Measurements from ENCODE around the gene DRC3.

DRC3 gene

DNA sequence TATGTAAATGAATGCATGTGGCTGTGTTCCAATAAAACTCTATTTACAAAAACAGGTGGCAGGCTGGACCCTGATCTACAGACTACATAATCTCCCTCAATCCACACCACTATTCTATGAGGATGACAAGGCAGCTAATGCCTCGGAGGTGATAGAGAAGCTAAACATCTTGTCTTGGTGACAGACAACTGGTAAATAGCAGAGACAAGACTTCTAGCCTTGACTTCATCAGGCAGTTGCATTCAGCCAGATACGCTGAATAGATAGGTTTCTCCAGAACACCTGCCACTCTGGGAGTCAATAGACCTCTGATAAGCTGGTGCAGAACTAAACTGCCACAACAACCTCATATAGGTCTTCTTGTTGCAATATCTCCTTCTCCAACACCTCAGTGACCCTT lies 63.0 kb downstream of the DRC3 start:
- Histone ChIP-seq H2BK5ac (ENCODE audit: low read length) (no peak overlapping the region), H2AK5ac (ENCODE audit: low read depth, low read length) (no peak overlapping the region), H3K27ac (replicated peaks; ENCODE audit: low read length) (no peak overlapping the region), H3K4me2 (ENCODE audit: insufficient read depth, low read length, poor library complexity, severe bottlenecking) (no peak overlapping the region), H3K79me1 (ENCODE audit: low read depth, low read length) (peaks cover 7% of the 10 kb centered on the region), H3K4ac (ENCODE audit: low read length) (no peak overlapping the region), H3K4me1 (ENCODE audit: control insufficient read depth in 2 of 2, insufficient read depth in 1 of 2, low read depth in 1 of 2, low read length in 2 of 2) (peaks cover 13% of the 10 kb centered on the region in 2 donors), H2BK15ac (ENCODE audit: low read length) (no peak overlapping the region), H3K27me3 (ENCODE audit: control insufficient read depth in 3 of 3, insufficient read depth in 3 of 3, low read depth in 1 of 3, low read length in 3 of 3) (peaks cover 0 to 2% (median 0%) of the 10 kb centered on the region in 3 experiments), H3K9ac (ENCODE audit: low read depth, low read length, poor library complexity) (no peak overlapping the region), H2BK12ac (ENCODE audit: low read length) (no peak overlapping the region), H3K4me3 (ENCODE audit: low read length in 2 of 2) (no peak overlapping the region), H3K23ac (ENCODE audit: low read depth, low read length, poor library complexity) (no peak overlapping the region), H2AFZ (ENCODE audit: low read length) (no peak overlapping the region), H4K8ac (ENCODE audit: low read depth, low read length) (no peak overlapping the region), H4K91ac (ENCODE audit: low read depth, low read length, poor library complexity) (no peak overlapping the region), H2BK120ac (ENCODE audit: low read depth, low read length) (no peak overlapping the region), H3K9me3 (replicated peaks in 1 of 2; ENCODE audit: control insufficient read depth in 2 of 2, insufficient read depth in 1 of 2, low read depth in 1 of 2, low read length in 2 of 2) (no peaks in the 10 kb centered on the region), H3K14ac (ENCODE audit: low read length) (no peak overlapping the region), H3K18ac (ENCODE audit: low read length) (no peak overlapping the region), H3K36me3 (replicated peaks in 1 of 2; ENCODE audit: control insufficient read depth in 2 of 2, insufficient read depth in 2 of 2, low read length in 2 of 2) (no peaks in the 10 kb centered on the region)
- WGBS, 2 donors (ENCODE audit: extremely low coverage in 2 of 2, insufficient read length in 2 of 2, insufficient replicate concordance in 1 of 2): no CpG with 5 or more reads among the region's 2 CpGs
- DNase-seq (ENCODE audit: low spot score): no peak

DNA sequence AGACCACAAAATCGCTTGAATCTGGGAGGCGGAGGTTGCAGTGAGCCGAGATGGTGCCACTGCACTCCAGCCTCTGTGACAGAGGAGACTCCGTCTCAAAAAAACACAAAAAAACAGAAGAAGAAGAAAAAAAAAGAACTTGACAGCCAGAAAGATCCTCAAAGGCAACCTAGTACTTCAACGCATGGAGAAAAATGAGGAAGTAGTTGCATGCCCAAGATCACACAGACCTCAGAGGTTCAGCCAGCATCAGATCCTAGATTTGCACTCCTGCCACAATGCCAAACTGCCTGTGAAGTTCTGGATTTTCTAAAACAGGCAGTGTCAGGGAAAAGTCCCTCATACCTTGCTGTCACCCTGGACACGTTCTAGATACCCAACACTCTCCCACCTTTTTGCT lies 64.8 kb downstream of the DRC3 start:
- WGBS, 2 donors (ENCODE audit: extremely low coverage in 2 of 2, insufficient read length in 2 of 2, insufficient replicate concordance in 1 of 2): no CpG with 5 or more reads among the region's 6 CpGs

DNA sequence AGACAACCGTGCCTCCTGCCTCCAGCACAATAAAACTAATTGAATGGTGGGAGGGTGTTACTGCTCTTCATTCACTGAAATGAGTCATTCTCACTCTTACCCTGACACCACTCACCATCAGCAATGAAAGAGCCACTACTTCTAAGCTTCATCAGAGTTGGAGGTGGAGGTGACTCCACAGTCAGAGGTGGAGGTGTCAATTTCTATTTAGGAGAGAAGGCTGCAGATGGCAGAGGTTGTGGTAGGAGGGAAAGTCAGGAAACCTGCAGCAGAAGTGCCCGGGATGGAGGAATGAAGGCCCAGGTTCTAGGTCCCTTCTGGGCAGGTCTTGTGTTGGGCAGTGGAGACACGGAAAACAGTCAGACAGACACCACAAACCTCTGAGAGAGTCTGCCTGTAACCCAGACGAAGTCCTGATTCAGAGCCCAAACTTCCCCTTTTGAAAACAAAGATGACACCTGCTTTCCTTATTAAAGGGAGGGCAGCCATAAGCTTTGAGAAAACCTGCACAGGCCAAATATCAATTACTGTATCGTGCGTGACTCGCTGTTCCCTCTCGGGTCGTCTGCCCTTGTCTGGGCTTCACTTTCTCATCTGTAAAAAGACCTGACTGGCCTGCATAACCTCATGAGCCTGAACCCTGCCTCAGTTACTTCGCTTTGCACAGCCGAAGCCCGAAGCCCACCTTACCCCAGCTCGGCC lies 65.6 kb downstream of the DRC3 start:
- peaks cover 13 to 17% of the 10 kb centered on the region in 2 donors for H3K4me1 ChIP-seq (ENCODE audit: control insufficient read depth in 2 of 2, insufficient read depth in 1 of 2, low read depth in 1 of 2, low read length in 2 of 2)
- H3K9ac ChIP-seq (ENCODE audit: low read depth, low read length, poor library complexity): peak overlapping the region; percentile 85
- DNase-seq (ENCODE audit: low spot score): no peak
- no peak overlapping the region for H3K4ac ChIP-seq (ENCODE audit: low read length)
- peak overlapping the region; percentile 72 to 99 for H3K4me3 ChIP-seq (ENCODE audit: low read length in 2 of 2)
- no peak overlapping the region for H4K8ac ChIP-seq (ENCODE audit: low read depth, low read length)
- no peak overlapping the region for H3K14ac ChIP-seq (ENCODE audit: low read length)
- H3K36me3 ChIP-seq (replicated peaks in 1 of 2; ENCODE audit: control insufficient read depth in 2 of 2, insufficient read depth in 2 of 2, low read length in 2 of 2): no peaks in the 10 kb centered on the region
- no CpG with 5 or more reads among the region's 13 CpGs for WGBS, 2 donors (ENCODE audit: extremely low coverage in 2 of 2, insufficient read length in 2 of 2, insufficient replicate concordance in 1 of 2)
- H2BK120ac ChIP-seq (ENCODE audit: low read depth, low read length): no peak overlapping the region
- peaks cover 7% of the 10 kb centered on the region for H3K79me1 ChIP-seq (ENCODE audit: low read depth, low read length)
- no peak overlapping the region for H4K91ac ChIP-seq (ENCODE audit: low read depth, low read length, poor library complexity)
- peak overlapping the region; percentile 88 for H2BK5ac ChIP-seq (ENCODE audit: low read length)
- H3K23ac ChIP-seq (ENCODE audit: low read depth, low read length, poor library complexity): no peak overlapping the region
- H3K18ac ChIP-seq (ENCODE audit: low read length): peak overlapping the region; percentile 95
- no peak overlapping the region for H2BK12ac ChIP-seq (ENCODE audit: low read length)
- peak overlapping the region; percentile 78 for H3K4me2 ChIP-seq (ENCODE audit: insufficient read depth, low read length, poor library complexity, severe bottlenecking)
- no peak overlapping the region for H2BK15ac ChIP-seq (ENCODE audit: low read length)
- peaks cover 0 to 2% (median 0%) of the 10 kb centered on the region in 3 experiments for H3K27me3 ChIP-seq (ENCODE audit: control insufficient read depth in 3 of 3, insufficient read depth in 3 of 3, low read depth in 1 of 3, low read length in 3 of 3)
- no peaks in the 10 kb centered on the region for H3K9me3 ChIP-seq (replicated peaks in 1 of 2; ENCODE audit: control insufficient read depth in 2 of 2, insufficient read depth in 1 of 2, low read depth in 1 of 2, low read length in 2 of 2)
- peak overlapping the region; percentile 73 for H2AK5ac ChIP-seq (ENCODE audit: low read depth, low read length)
- H2AFZ ChIP-seq (ENCODE audit: low read length): peak overlapping the region; percentile 91
- no peak overlapping the region for H3K27ac ChIP-seq (replicated peaks; ENCODE audit: low read length)

More for the DNA sequence above, 64.8 kb downstream of the DRC3 start:
- Histone ChIP-seq H3K4me2 (ENCODE audit: insufficient read depth, low read length, poor library complexity, severe bottlenecking) (no peak overlapping the region), H2BK15ac (ENCODE audit: low read length) (no peak overlapping the region), H3K4me1 (ENCODE audit: control insufficient read depth in 2 of 2, insufficient read depth in 1 of 2, low read depth in 1 of 2, low read length in 2 of 2) (peaks cover 13 to 17% of the 10 kb centered on the region in 2 donors), H3K27ac (replicated peaks; ENCODE audit: low read length) (no peak overlapping the region), H4K8ac (ENCODE audit: low read depth, low read length) (no peak overlapping the region), H3K4me3 (ENCODE audit: low read length in 2 of 2) (no peak overlapping the region), H3K14ac (ENCODE audit: low read length) (no peak overlapping the region), H2BK5ac (ENCODE audit: low read length) (no peak overlapping the region), H3K36me3 (replicated peaks in 1 of 2; ENCODE audit: control insufficient read depth in 2 of 2, insufficient read depth in 2 of 2, low read length in 2 of 2) (no peaks in the 10 kb centered on the region), H3K9me3 (replicated peaks in 1 of 2; ENCODE audit: control insufficient read depth in 2 of 2, insufficient read depth in 1 of 2, low read depth in 1 of 2, low read length in 2 of 2) (no peaks in the 10 kb centered on the region), H4K91ac (ENCODE audit: low read depth, low read length, poor library complexity) (no peak overlapping the region), H3K18ac (ENCODE audit: low read length) (no peak overlapping the region), H2AFZ (ENCODE audit: low read length) (no peak overlapping the region), H3K23ac (ENCODE audit: low read depth, low read length, poor library complexity) (no peak overlapping the region), H2AK5ac (ENCODE audit: low read depth, low read length) (no peak overlapping the region), H2BK12ac (ENCODE audit: low read length) (no peak overlapping the region), H2BK120ac (ENCODE audit: low read depth, low read length) (no peak overlapping the region), H3K79me1 (ENCODE audit: low read depth, low read length) (peaks cover 7% of the 10 kb centered on the region), H3K9ac (ENCODE audit: low read depth, low read length, poor library complexity) (no peak overlapping the region), H3K4ac (ENCODE audit: low read length) (no peak overlapping the region), H3K27me3 (ENCODE audit: control insufficient read depth in 3 of 3, insufficient read depth in 3 of 3, low read depth in 1 of 3, low read length in 3 of 3) (peaks cover 0 to 2% (median 0%) of the 10 kb centered on the region in 3 experiments)
- DNase-seq (ENCODE audit: low spot score): no peak

DNA sequence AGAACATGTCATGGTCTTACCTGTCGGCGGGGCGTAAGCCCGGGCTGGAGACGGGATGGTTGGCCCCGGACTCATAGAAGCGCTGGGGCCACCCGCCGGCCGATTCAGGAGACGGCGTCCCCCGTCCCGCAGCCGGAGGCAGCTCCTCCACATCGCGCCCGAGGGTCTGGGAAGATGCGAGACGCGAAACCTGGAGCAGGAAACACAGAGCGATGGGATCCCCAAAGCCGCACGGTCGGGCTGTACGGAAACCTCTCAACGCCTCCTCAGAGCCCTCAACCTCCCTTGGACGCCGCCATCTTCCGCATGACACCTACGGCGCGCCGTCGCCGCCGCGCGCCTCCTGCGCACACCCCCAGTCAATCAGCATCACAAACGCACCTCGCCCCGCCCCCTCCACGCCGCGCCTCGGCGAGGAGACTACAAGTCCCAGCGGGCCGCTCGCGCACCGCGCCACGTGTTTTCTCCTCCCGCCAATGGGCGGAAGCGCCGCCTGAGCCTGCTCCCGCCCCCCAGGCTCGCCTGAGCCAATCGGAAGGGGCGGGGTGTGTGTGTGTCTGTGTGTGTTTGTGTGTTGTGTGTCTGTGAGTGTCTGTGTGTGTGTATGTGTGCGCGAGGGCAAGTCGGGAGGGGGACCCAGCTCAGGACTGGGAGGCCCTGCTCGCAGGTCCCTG lies 66.3 kb downstream of the DRC3 start, which contains the start of the genes ATPAF2 and GID4:
ATPAF2 (minus strand) TSS at position 308 of the 674 bp plus-strand sequence; CDS start at position 153, 155 bp downstream.
GID4 (plus strand) TSS at position 548 of the 674 bp plus-strand sequence; CDS start at position 605, 57 bp downstream.
- H3K4ac ChIP-seq (ENCODE audit: low read length): no peak within 1 kb of the TSS
- H2BK12ac ChIP-seq (ENCODE audit: low read length): no peak within 1 kb of the TSS
- peaks cover 0 to 2% of the 10 kb centered on the region in 2 donors for H3K36me3 ChIP-seq (replicated peaks in 1 of 2; ENCODE audit: control insufficient read depth in 2 of 2, insufficient read depth in 2 of 2, low read length in 2 of 2)
- peak within 1 kb of the TSS; percentile 73 for H2AK5ac ChIP-seq (ENCODE audit: low read depth, low read length)
- peak within 1 kb of the TSS; percentile 43 for H2BK120ac ChIP-seq (ENCODE audit: low read depth, low read length)
- peak within 1 kb of the TSS; percentile 98 for H3K14ac ChIP-seq (ENCODE audit: low read length)
- no peak within 1 kb of the TSS for H3K27ac ChIP-seq (replicated peaks; ENCODE audit: low read length)
- H2BK5ac ChIP-seq (ENCODE audit: low read length): peak within 1 kb of the TSS; percentile 88
- H4K8ac ChIP-seq (ENCODE audit: low read depth, low read length): no peak within 1 kb of the TSS
- no CpG with 5 or more reads among the region's 67 CpGs for WGBS, 2 donors (ENCODE audit: extremely low coverage in 2 of 2, insufficient read length in 2 of 2, insufficient replicate concordance in 1 of 2)
- peak within 1 kb of the TSS; percentile 90 for H3K23ac ChIP-seq (ENCODE audit: low read depth, low read length, poor library complexity)
- H2BK15ac ChIP-seq (ENCODE audit: low read length): no peak within 1 kb of the TSS
- peak within 1 kb of the TSS; percentile 34 for H4K91ac ChIP-seq (ENCODE audit: low read depth, low read length, poor library complexity)
- peak within 1 kb of the TSS; percentile 98 for H3K18ac ChIP-seq (ENCODE audit: low read length)
- peak within 1 kb of the TSS; percentile 91 for H2AFZ ChIP-seq (ENCODE audit: low read length)
- H3K9me3 ChIP-seq (replicated peaks in 1 of 2; ENCODE audit: control insufficient read depth in 2 of 2, insufficient read depth in 1 of 2, low read depth in 1 of 2, low read length in 2 of 2): no peaks in the 10 kb centered on the region
- H3K4me2 ChIP-seq (ENCODE audit: insufficient read depth, low read length, poor library complexity, severe bottlenecking): peak within 1 kb of the TSS; percentile 89
- peak; percentile 99 for DNase-seq (ENCODE audit: low spot score)
- H3K79me1 ChIP-seq (ENCODE audit: low read depth, low read length): peaks cover 7% of the 10 kb centered on the region
- peaks cover 0 to 2% (median 0%) of the 10 kb centered on the region in 3 experiments for H3K27me3 ChIP-seq (ENCODE audit: control insufficient read depth in 3 of 3, insufficient read depth in 3 of 3, low read depth in 1 of 3, low read length in 3 of 3)
- H3K4me1 ChIP-seq (ENCODE audit: control insufficient read depth in 2 of 2, insufficient read depth in 1 of 2, low read depth in 1 of 2, low read length in 2 of 2): peaks cover 13 to 17% of the 10 kb centered on the region in 2 donors
- H3K9ac ChIP-seq (ENCODE audit: low read depth, low read length, poor library complexity): peak within 1 kb of the TSS; percentile 85
- H3K4me3 ChIP-seq (ENCODE audit: low read length in 2 of 2): peak within 1 kb of the TSS; percentile 72 to 99

All from neuronal stem cell (in vitro differentiated cells).